ENCODE measurements around the gene RBM10.

RBM10 gene

DNA sequence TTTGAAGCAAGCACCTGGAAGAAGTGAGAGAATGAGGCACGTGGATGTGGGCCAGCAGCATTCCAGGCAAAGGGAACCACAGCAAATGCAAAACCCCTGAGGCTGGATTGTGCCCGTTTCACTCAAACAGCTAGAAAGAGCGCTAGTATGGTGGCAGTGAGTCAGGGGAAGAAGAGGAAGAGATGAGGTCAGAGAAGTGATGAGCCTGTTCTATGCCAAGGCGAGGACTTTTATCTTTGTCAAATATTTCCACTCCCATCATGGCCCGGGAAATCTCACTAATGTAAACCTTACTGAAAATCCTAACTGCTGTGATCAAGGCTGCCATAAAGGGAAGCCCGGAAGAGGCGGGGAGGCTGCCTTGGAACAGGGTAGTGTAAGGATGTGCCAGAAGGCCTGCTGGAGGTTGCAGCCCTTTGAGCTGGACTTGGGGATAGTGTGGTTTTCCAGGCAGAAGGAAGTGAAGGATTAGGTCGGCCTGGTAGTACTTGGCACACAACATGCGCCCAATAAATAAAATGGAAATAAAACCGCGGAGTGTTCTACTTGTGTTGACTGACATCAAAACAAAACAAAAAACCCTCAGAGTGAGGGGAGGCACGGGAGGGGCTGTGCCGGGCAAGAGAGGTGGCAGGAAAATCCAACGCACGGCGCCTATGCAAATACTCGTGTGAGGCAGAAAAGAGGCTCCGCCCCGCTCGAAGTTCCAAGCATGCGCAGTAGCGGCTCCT lies 72.3 kb downstream of the RBM10 start:
- DNase-seq (ENCODE audit: low read depth in 3 of 3) = no peak

DNA sequence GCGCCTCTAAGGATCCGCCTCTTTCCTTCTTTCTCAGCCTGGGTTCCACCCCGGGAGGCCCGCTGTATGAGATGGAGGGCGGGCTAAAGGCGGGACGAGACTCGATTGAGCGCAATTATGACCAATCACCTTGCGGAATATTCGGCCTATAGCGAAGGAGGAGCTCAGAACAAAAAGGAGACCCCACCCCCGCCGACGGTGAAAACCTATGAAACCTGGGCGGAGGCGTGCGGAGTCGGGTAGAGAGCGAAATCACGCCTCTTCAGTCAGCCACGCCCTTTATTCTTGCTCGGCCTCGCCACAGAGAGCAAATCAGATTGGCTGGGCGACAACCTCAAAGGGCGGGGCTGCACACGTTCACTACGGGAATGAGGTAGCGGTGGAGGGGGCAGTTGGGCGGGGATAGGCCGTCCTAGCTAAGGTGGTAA lies 72.8 kb downstream of the RBM10 start:
- DNase-seq (ENCODE audit: low read depth in 3 of 3) = peak; percentile 82 to 92 (median 90)

DNA sequence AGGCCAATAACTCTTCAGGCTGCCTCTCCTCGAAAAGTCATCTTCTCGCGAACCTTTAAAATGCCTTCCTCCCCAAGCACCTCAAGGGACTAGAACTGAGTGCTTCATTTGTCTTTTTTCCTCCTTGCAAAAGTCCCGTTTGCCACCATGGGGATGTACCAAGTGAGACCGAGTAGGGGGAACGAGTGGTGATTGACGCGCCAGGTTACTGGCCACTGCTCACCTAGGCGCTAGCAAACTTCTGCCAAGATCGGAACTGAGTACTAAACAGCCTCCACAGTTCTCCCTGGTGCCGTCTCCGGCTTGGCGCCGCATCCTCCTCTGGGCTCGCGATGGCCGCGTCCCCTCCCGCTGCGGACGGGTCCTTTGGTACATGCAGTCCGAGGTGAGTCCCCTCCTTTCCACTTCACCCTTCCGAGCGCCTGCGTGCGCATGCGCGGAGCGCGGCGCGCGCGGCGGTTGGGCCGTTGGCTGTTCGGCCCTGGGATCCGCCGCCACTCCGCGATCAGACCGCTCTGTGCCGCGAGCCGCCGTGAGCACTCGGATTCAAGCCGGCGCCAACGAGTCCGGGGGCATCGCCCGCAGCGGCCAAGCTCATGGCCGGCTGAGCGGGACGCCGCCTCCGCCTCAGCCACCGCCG lies 73.4 kb downstream of the RBM10 start, which contains the start of gene CDK16:
TSS of gene CDK16 (plus strand) at position 402 of the 640 bp plus-strand sequence. CDS start 4,877 bp downstream, outside the sequence.
- DNase-seq (ENCODE audit: low read depth in 3 of 3) = peak; percentile 27 to 57 (median 45)

GRCh38 chrX:47218920-47219815 lies 74.1 kb downstream of the RBM10 start:
- peak; percentile 26 to 31 (median 28) for DNase-seq (ENCODE audit: low read depth in 3 of 3)

GRCh38 chrX:47221756-47222155 lies 76.7 kb downstream of the RBM10 start:
- DNase-seq (ENCODE audit: low read depth in 3 of 3) = no peak

GRCh38 chrX:47222751-47223350 lies 77.8 kb downstream of the RBM10 start:
- no peak for DNase-seq (ENCODE audit: low read depth in 3 of 3)

GRCh38 chrX:47223476-47224250 lies 78.6 kb downstream of the RBM10 start:
- no peak for DNase-seq (ENCODE audit: low read depth in 3 of 3)

DNA sequence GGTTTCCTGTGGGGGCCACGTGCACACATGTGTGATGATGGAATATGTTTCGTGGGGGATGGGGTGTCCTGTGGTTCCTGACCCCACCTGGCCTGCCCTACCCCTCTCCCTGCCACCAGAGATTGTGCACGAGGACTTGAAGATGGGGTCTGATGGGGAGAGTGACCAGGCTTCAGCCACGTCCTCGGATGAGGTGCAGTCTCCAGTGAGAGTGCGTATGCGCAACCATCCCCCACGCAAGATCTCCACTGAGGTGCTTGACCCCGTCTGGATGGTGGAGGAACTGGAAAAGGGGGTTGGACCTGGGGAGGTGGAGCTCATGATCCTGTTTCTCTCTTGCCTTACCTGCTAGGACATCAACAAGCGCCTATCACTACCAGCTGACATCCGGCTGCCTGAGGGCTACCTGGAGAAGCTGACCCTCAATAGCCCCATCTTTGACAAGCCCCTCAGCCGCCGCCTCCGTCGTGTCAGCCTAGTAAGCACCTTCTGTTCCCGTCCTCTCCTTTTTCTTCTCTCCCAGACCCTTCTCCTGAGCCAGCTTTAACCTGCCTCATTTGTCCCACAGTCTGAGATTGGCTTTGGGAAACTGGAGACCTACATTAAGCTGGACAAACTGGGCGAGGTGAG lies 79.4 kb downstream of the RBM10 start:
- DNase-seq (ENCODE audit: low read depth in 3 of 3) = no peak

GRCh38 chrX:47224896-47225290 lies 79.9 kb downstream of the RBM10 start:
- DNase-seq (ENCODE audit: low read depth in 3 of 3) = no peak

DNA sequence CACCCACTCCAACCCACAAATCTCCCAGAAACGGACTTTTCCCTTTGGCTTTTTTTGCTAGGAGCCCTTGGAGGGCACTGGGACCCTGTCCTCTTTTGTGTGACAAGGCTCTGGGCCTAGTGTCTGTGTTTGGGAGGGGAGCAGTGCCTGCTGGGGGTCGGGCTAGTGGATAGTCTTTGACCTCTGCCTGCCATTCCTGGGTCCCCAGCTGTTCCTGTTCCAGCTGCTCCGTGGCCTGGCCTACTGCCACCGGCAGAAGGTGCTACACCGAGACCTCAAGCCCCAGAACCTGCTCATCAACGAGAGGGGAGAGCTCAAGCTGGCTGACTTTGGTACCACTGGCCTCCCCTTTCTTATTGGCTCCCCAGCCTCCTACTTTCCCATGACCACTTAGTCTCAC lies 81.0 kb downstream of the RBM10 start:
- no peak for DNase-seq (ENCODE audit: low read depth in 3 of 3)

- DNase-seq (ENCODE audit: low read depth in 3 of 3) = no peak
Measured at GRCh38 chrX:47226531-47227333, 81.7 kb downstream of the RBM10 start.

DNA sequence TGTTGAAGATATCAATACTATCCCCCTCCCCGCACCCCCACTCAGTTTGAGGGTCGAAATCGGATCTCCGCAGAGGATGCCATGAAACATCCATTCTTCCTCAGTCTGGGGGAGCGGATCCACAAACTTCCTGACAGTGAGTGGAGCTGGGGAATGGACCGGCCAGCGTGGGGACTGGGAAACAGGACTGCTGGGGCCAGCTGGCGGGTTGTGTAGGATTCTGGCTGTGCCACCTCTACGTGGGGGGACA lies 82.2 kb downstream of the RBM10 start:
- DNase-seq (ENCODE audit: low read depth in 3 of 3) = no peak

GRCh38 chrX:47228550-47229270 lies 83.7 kb downstream of the RBM10 start:
- DNase-seq (ENCODE audit: low read depth in 3 of 3) = no peak

GRCh38 chrX:47229427-47229826 lies 84.4 kb downstream of the RBM10 start:
- no peak for DNase-seq (ENCODE audit: low read depth in 3 of 3)

GRCh38 chrX:47230136-47230868 lies 85.3 kb downstream of the RBM10 start:
- DNase-seq (ENCODE audit: low read depth in 3 of 3) = no peak

DNA sequence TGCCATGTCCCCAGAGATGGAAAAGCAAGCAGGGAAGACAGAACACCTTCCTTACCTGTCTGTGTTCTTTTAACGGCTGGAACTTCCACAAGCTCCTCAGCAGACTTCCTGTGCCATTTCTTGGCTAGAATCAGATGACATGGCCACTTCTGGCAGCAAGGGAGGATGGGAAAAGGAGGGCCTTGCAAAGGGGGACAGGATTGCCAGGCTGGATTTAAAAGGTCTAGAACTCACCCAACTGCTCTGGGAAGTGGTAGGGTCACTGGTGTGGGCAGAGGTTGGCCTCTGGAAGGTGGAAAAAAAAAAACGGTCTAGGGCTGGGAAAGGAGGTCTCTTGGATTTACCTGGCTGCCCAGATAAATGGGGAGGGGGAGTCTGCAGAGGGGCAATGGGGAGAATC lies 86.1 kb downstream of the RBM10 start:
- DNase-seq (ENCODE audit: low read depth in 3 of 3) = no peak

DNA sequence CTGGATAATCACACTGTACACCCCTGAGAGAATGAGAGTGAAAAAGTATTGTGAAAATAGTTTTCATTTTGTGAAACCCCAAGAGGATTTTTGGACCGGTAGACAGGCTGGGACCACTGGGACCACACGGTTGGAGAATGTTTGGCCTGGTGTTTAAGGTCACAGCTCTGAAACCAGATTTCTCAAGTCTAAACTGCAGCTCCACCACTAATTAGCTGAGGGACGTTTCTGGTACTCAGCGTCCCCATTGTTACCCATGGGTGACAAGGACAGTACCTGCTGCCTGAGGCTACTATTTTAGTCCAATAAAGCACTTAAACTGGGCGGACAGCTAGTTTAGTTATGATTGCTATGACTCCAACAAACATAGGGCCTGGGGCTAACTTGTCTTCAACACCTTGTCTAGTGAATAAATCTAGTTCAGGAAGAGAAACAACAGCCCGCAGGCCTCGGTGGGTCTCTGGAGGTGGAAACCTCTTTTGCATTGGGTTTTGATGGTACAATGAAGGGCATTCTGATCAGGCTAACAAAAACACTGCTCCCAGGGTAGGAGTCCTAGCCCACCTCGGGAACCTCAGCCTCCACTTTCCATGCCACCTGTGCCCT lies 87.3 kb downstream of the RBM10 start:
- DNase-seq (ENCODE audit: low read depth in 3 of 3) = no peak

- DNase-seq (ENCODE audit: low read depth in 3 of 3) = peak in 1 of 3 experiments; percentile 10
Measured at GRCh38 chrX:47232803-47233332, 87.8 kb downstream of the RBM10 start, which contains the start of gene USP11. Gene USP11, plus strand, starts transcription at chrX:47233009. Its CDS starts 35 bp downstream, at chrX:47233044.

All from stimulated activated CD4-positive, alpha-beta T cell treated with anti-CD3 and anti-CD28 coated beads, TNF-alpha, amount 100 ng/mL, for 24 hours (primary cell).